Measurements from ENCODE around the gene DPP4. TPM values are rescaled to one million over a fixed set of nuclear protein-coding genes. Genes with fewer than 3 reads are reported as not detected.

The DPP4 gene
- polyA plus RNA-seq, 2 of the 4 experiments (the other 2 are of a cell fraction): 0.17 to 0.27 TPM

DNA sequence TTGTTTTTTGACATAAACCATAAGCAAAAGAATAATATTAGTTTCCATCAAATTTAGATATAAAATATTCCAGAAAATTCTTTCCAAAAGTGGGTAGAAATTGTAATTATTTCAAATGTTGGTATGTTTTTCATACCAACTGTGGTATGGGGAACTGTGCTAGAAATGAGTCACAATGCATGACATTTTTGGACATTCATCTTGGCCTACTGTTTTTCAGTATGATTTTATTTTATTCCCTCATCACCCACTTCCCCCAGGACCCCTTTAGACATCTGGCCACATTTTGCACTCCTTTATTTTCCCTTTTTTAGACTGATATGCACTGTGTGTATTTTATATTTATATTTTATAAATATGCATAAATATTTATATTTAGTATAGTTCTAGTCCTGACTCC is 97.1 kb downstream of the DPP4 start:
- DNase-seq (ENCODE audit: low read depth in 1 of 2, low spot score in 1 of 2) (no peak), FAIRE-seq (no peak), ATAC-seq (no peak)
- ChIA-PET CTCF (no interaction called here), POLR2A (no interaction called here)
- Histone ChIP-seq H3K9me3 (no peaks in the 10 kb centered on the region), H3K4me2 (no peak overlapping the region), H3K4me3 (no peak overlapping the region), H3K4me1 (no peaks in the 10 kb centered on the region), H3K27ac (no peak overlapping the region)
- TF ChIP-seq FOXS1 (CRISPR knock-in tag; IDR thresholded peaks at IDR 0.05) (no peak), ZC3H11A (IDR thresholded peaks at IDR 0.05) (no peak), RAD21 (conservative IDR thresholded peaks at IDR 0.05 in 1 of 2, IDR thresholded peaks at IDR 0.05 in 1 of 2) (no peak), HDAC2 (IDR thresholded peaks at IDR 0.05) (no peak), HOXB5 (CRISPR knock-in tag; IDR thresholded peaks at IDR 0.05) (no peak), CHD4 (IDR thresholded peaks at IDR 0.05; ENCODE audit: borderline replicate concordance) (no peak), NR3C1 (IDR thresholded peaks at IDR 0.05) (no peak)
- TF ChIP-seq, protein P1, sequence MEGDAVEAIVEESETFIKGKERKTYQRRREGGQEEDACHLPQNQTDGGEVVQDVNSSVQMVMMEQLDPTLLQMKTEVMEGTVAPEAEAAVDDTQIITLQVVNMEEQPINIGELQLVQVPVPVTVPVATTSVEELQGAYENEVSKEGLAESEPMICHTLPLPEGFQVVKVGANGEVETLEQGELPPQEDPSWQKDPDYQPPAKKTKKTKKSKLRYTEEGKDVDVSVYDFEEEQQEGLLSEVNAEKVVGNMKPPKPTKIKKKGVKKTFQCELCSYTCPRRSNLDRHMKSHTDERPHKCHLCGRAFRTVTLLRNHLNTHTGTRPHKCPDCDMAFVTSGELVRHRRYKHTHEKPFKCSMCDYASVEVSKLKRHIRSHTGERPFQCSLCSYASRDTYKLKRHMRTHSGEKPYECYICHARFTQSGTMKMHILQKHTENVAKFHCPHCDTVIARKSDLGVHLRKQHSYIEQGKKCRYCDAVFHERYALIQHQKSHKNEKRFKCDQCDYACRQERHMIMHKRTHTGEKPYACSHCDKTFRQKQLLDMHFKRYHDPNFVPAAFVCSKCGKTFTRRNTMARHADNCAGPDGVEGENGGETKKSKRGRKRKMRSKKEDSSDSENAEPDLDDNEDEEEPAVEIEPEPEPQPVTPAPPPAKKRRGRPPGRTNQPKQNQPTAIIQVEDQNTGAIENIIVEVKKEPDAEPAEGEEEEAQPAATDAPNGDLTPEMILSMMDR (IDR thresholded peaks at IDR 0.05): no peak
- TF ChIP-seq, protein P2, sequence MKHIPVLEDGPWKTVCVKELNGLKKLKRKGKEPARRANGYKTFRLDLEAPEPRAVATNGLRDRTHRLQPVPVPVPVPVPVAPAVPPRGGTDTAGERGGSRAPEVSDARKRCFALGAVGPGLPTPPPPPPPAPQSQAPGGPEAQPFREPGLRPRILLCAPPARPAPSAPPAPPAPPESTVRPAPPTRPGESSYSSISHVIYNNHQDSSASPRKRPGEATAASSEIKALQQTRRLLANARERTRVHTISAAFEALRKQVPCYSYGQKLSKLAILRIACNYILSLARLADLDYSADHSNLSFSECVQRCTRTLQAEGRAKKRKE (CRISPR knock-in tag; IDR thresholded peaks at IDR 0.05; ENCODE audit: low read depth): no peak
- TF ChIP-seq, protein P3, sequence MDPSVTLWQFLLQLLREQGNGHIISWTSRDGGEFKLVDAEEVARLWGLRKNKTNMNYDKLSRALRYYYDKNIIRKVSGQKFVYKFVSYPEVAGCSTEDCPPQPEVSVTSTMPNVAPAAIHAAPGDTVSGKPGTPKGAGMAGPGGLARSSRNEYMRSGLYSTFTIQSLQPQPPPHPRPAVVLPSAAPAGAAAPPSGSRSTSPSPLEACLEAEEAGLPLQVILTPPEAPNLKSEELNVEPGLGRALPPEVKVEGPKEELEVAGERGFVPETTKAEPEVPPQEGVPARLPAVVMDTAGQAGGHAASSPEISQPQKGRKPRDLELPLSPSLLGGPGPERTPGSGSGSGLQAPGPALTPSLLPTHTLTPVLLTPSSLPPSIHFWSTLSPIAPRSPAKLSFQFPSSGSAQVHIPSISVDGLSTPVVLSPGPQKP (IDR thresholded peaks at IDR 0.05; ENCODE audit: low read depth, low read length): no peak

DNA sequence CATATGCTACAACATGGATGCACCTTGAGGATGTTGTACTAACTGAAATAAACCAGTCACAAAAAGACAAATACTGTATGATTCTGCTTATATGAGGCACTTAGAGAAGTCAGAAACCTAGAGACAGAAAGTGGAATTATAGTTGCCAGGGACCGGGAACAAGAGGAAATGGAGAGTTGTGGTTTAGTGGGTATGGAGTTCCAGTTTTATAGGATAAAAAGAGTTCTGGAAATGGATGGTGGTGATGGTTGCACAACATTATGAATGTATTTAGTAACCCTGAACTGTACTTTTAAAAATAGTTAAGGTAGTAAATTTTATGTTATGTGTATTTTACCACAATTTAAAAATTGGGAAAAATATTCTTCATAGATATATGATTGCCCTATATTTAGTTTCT is 97.7 kb downstream of the DPP4 start:
- H3K27ac ChIP-seq: no peak overlapping the region
- no peaks in the 10 kb centered on the region for H3K9me3 ChIP-seq
- no peaks in the 10 kb centered on the region for H3K4me1 ChIP-seq
- DNase-seq (ENCODE audit: low read depth in 1 of 2, low spot score in 1 of 2) (no peak), FAIRE-seq (no peak), ATAC-seq (no peak)
- H3K4me3 ChIP-seq: no peak overlapping the region
- POLR2A ChIA-PET: no interaction called here
- CTCF ChIA-PET: no interaction called here
- no peak overlapping the region for H3K4me2 ChIP-seq
- 50% methylated on average over 1 of the region's 1 CpG for WGBS (ENCODE audit: missing lambda C conversion rate)
- no peak for TF ChIP-seq TP53 (CRISPR knock-in tag; IDR thresholded peaks at IDR 0.05)
- TF ChIP-seq, protein P4, sequence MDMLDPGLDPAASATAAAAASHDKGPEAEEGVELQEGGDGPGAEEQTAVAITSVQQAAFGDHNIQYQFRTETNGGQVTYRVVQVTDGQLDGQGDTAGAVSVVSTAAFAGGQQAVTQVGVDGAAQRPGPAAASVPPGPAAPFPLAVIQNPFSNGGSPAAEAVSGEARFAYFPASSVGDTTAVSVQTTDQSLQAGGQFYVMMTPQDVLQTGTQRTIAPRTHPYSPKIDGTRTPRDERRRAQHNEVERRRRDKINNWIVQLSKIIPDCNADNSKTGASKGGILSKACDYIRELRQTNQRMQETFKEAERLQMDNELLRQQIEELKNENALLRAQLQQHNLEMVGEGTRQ (IDR thresholded peaks at IDR 0.05): no peak
- TF ChIP-seq CBX8 (IDR thresholded peaks at IDR 0.05): no peak
- no peak for TF ChIP-seq SMC3 (IDR thresholded peaks at IDR 0.05)
- TF ChIP-seq TFCP2L1 (CRISPR knock-in tag; IDR thresholded peaks at IDR 0.05): no peak

DNA sequence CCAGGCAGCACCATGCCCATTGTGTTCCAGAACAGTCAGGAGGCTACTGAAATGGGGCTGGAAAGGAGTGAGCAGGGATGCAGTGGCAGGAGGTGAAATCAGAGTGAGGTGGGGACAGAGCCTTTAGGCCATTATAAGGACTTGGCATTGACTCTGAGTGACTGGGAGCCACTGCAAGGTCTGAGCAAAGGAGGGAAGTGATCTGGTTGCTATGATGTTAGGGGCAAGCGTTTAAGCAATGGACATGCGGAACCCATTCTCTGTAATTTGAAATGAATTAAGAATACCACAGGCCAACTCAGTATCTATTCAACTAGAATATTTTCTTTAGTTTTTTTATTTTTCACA is 98.2 kb downstream of the DPP4 start:
- WGBS (ENCODE audit: missing lambda C conversion rate): 85% methylated on average over 2 of the region's 2 CpGs
- FAIRE-seq: no peak
- DNase-seq (ENCODE audit: low read depth in 1 of 2, low spot score in 1 of 2): no peak
- no peak for ATAC-seq
- Histone ChIP-seq H3K4me3 (no peak overlapping the region), H3K9me3 (no peaks in the 10 kb centered on the region), H3K27ac (no peak overlapping the region), H3K4me2 (no peak overlapping the region), H3K4me1 (no peaks in the 10 kb centered on the region)
- POLR2A ChIA-PET: no interaction called here
- CTCF ChIA-PET: no interaction called here
- TF ChIP-seq SREBF2 (IDR thresholded peaks at IDR 0.05) (no peak), CEBPB (IDR thresholded peaks at IDR 0.05) (no peak), CBX8 (IDR thresholded peaks at IDR 0.05) (no peak), ESRRA (IDR thresholded peaks at IDR 0.05; ENCODE audit: borderline replicate concordance, low read length) (no peak), MAFK (IDR thresholded peaks at IDR 0.05; ENCODE audit: partially characterized antibody) (no peak), NR3C1 (IDR thresholded peaks at IDR 0.05) (no peak), CHD2 (IDR thresholded peaks at IDR 0.05; ENCODE audit: low read length, partially characterized antibody) (no peak), TP53 (CRISPR knock-in tag; IDR thresholded peaks at IDR 0.05) (no peak), POLR2AphosphoS2 (conservative IDR thresholded peaks at IDR 0.05; ENCODE audit: low read length) (no peak), KDM5A (IDR thresholded peaks at IDR 0.05) (no peak), RCOR1 (IDR thresholded peaks at IDR 0.05; ENCODE audit: low read depth, low read length) (no peak), FOSB (CRISPR knock-in tag; IDR thresholded peaks at IDR 0.05) (no peak), HDAC2 (IDR thresholded peaks at IDR 0.05) (no peak), JUNB (IDR thresholded peaks at IDR 0.05) (no peak), HOXB5 (CRISPR knock-in tag; IDR thresholded peaks at IDR 0.05) (no peak)
- TF ChIP-seq, protein P5, sequence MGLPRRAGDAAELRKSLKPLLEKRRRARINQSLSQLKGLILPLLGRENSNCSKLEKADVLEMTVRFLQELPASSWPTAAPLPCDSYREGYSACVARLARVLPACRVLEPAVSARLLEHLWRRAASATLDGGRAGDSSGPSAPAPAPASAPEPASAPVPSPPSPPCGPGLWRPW (IDR thresholded peaks at IDR 0.05): no peak
- TF ChIP-seq, protein P6, sequence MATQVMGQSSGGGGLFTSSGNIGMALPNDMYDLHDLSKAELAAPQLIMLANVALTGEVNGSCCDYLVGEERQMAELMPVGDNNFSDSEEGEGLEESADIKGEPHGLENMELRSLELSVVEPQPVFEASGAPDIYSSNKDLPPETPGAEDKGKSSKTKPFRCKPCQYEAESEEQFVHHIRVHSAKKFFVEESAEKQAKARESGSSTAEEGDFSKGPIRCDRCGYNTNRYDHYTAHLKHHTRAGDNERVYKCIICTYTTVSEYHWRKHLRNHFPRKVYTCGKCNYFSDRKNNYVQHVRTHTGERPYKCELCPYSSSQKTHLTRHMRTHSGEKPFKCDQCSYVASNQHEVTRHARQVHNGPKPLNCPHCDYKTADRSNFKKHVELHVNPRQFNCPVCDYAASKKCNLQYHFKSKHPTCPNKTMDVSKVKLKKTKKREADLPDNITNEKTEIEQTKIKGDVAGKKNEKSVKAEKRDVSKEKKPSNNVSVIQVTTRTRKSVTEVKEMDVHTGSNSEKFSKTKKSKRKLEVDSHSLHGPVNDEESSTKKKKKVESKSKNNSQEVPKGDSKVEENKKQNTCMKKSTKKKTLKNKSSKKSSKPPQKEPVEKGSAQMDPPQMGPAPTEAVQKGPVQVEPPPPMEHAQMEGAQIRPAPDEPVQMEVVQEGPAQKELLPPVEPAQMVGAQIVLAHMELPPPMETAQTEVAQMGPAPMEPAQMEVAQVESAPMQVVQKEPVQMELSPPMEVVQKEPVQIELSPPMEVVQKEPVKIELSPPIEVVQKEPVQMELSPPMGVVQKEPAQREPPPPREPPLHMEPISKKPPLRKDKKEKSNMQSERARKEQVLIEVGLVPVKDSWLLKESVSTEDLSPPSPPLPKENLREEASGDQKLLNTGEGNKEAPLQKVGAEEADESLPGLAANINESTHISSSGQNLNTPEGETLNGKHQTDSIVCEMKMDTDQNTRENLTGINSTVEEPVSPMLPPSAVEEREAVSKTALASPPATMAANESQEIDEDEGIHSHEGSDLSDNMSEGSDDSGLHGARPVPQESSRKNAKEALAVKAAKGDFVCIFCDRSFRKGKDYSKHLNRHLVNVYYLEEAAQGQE (IDR thresholded peaks at IDR 0.05): no peak
